PFSK-1 (cell line): Measurements from ENCODE around the gene GHR.

Experiments
- FOXP2 ChIP-seq: optimal IDR thresholded peaks from 2 replicates; pipeline ENCODE3; 2011; ENCODE audit warnings: borderline replicate concordance, control low read depth, inconsistent platforms; ENCODE audit not compliant: insufficient read depth; ENCODE audit errors: extremely low read length, extremely low read depth
- POLR2AphosphoS5 ChIP-seq: IDR thresholded peaks from 2 replicates; pipeline ENCODE4 v1.6.1; 2012; ENCODE audit warnings: low read depth, mild to moderate bottlenecking, control low read depth, low read length, moderate library complexity
- SIN3A ChIP-seq: IDR thresholded peaks from 2 replicates; pipeline ENCODE4 v1.6.1; 2012; ENCODE audit warnings: mild to moderate bottlenecking, low read length, moderate library complexity, borderline replicate concordance; ENCODE audit not compliant: insufficient read depth
- TAF1 ChIP-seq: IDR thresholded peaks from 2 replicates; pipeline ENCODE4 v1.6.1; 2012; ENCODE audit warnings: low read length, control low read depth, borderline replicate concordance; ENCODE audit not compliant: insufficient read depth
- TF ChIP-seq, protein P1 (sequence below), 2 experiments: IDR thresholded peaks; 2 replicates each; pipeline versions ENCODE4 v1.6.1 to v1.8.0; 2011 to 2012; ENCODE audit warnings: low read depth in 2 of 2, low read length in 2 of 2, control low read depth in 1 of 2, inconsistent platforms in 1 of 2, mild to moderate bottlenecking in 1 of 2, moderate library complexity in 1 of 2; ENCODE audit not compliant: insufficient read depth in 1 of 2

Gene GHR

DNA sequence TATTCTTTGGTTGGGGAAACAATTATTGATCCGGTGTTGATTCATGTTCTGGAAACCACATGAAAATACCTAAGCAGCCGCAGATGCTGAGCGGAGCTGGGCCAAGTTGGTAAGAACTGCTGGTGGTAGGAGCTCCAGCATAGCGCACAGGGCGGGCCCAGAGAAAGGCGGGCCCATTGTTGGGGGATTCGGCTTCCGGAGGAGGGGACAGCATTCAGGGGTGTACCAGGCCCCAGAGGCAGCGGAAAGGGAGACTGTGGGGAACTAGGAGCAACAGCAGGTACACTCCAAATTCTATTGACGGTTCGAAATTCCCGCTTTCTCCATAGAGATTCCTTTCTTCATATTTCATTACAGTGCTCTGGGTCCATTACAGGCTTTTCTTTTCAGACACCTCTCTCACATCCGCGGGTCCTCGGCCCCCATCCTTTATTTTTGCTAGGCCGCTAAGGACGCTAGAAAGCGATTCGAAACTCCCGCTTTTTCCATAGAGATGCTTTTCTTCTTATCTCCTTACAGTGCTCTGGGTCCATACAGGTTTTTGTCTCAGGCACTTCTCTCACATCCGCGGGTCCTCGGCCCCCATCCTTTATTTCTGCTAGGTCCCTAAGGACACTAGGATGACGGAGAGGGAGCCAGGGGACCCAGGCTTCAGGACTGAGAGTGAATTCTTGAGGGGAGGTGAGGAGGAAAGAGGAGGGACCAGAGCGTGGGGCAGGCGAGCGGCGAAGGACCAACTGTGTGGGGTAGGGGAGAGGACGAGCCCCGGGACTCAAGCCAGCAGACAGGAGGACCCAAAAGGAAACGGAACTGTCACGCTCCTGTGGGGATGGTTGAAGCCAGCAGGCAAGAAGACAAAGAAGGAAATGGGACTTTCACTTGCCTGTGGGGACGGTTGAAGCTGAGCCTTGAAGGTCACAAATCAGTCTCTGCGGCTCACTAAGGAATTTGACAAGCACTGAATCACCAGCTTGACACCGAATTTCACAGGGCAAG, 333.7 kb downstream of the GHR start, which contains the start of gene CCDC152:
Gene CCDC152, plus strand, starts transcription at position 213 of the 996 bp plus-strand sequence. CDS start 2,304 bp downstream, outside the sequence.
- TF ChIP-seq TAF1 (no peak), POLR2AphosphoS5 (no peak), SIN3A (no peak), FOXP2 (no peak)
- TF ChIP-seq, protein P1, sequence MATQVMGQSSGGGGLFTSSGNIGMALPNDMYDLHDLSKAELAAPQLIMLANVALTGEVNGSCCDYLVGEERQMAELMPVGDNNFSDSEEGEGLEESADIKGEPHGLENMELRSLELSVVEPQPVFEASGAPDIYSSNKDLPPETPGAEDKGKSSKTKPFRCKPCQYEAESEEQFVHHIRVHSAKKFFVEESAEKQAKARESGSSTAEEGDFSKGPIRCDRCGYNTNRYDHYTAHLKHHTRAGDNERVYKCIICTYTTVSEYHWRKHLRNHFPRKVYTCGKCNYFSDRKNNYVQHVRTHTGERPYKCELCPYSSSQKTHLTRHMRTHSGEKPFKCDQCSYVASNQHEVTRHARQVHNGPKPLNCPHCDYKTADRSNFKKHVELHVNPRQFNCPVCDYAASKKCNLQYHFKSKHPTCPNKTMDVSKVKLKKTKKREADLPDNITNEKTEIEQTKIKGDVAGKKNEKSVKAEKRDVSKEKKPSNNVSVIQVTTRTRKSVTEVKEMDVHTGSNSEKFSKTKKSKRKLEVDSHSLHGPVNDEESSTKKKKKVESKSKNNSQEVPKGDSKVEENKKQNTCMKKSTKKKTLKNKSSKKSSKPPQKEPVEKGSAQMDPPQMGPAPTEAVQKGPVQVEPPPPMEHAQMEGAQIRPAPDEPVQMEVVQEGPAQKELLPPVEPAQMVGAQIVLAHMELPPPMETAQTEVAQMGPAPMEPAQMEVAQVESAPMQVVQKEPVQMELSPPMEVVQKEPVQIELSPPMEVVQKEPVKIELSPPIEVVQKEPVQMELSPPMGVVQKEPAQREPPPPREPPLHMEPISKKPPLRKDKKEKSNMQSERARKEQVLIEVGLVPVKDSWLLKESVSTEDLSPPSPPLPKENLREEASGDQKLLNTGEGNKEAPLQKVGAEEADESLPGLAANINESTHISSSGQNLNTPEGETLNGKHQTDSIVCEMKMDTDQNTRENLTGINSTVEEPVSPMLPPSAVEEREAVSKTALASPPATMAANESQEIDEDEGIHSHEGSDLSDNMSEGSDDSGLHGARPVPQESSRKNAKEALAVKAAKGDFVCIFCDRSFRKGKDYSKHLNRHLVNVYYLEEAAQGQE (IDR thresholded peaks at IDR 0.05; ENCODE audit: insufficient read depth in 1 of 2, low read depth in 2 of 2, low read length in 2 of 2) = no peak

DNA sequence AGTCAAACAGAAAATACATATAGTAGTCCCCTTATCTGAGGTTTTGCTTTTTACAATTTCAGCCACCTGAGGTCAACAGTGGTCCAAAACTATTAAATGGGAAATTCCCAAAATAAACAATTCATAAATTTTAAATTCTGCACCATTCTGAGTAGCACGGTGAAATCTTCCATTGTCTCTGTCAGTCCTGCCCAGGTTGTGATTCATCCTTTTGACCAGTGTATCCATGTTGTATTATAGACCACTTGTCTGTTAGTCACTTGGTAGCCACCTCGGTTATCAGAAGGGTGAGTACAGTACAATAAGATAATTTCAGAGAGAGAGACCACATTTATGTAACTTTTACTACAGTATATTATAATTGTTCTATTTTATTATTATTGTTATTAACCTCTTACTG, 336.2 kb downstream of the GHR start:
- TF ChIP-seq POLR2AphosphoS5 (no peak), TAF1 (no peak), SIN3A (no peak), FOXP2 (no peak)
- TF ChIP-seq, protein P1 (IDR thresholded peaks at IDR 0.05; ENCODE audit: insufficient read depth in 1 of 2, low read depth in 2 of 2, low read length in 2 of 2) = no peak

DNA sequence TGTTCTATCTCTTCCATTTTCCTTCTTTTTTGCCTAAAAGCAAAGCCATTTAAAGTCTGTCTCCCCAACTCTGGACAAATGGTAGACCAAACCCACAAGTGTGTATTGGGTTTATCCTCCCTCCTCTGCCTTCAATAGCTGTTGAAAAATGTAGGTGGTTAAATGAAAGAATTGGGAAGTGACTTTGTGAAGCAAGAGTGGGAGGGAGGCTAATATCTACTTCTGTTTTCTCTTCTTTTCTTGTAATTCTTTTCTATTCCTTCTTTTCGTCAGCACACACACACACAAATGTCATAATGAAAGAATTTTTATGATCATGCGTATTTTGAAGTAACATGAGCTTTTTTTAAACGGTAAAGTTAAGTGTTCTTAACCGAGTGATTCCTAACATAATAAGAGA, 337.2 kb downstream of the GHR start:
- no peak for TF ChIP-seq POLR2AphosphoS5
- TF ChIP-seq FOXP2 = no peak
- no peak for TF ChIP-seq TAF1

- no peak for TF ChIP-seq FOXP2
- no peak for TF ChIP-seq TAF1
- TF ChIP-seq, protein P1 (IDR thresholded peaks at IDR 0.05; ENCODE audit: insufficient read depth in 1 of 2, low read depth in 2 of 2, low read length in 2 of 2) = no peak
- no peak for TF ChIP-seq SIN3A
- TF ChIP-seq POLR2AphosphoS5 = no peak
Observed at GRCh38 chr5:42761791-42762190, 338.6 kb downstream of the GHR start.

- TF ChIP-seq SIN3A (no peak), TAF1 (no peak), POLR2AphosphoS5 (no peak), FOXP2 (no peak)
- TF ChIP-seq, protein P1 (IDR thresholded peaks at IDR 0.05; ENCODE audit: insufficient read depth in 1 of 2, low read depth in 2 of 2, low read length in 2 of 2) = no peak
Observed at GRCh38 chr5:42767491-42768105, 344.4 kb downstream of the GHR start.
